SU-DHL-6 (cell line): ENCODE results near the gene TSPYL1.

Source experiments
- H2AFZ ChIP-seq: fragments of 200-600 bp; sonication (generic); 2 replicates; pipeline ENCODE4 v1.6.1; 2014; ENCODE audit warnings: low read depth, mild to moderate bottlenecking, moderate library complexity, mixed read lengths, antibody characterized with exemption, low read length; ENCODE audit not compliant: severe bottlenecking
- H3F3A ChIP-seq: fragments of 200-600 bp; shearing (Covaris generic); 2 replicates; pipeline ENCODE4 v1.6.0; 2016; ENCODE audit warnings: antibody characterized with exemption, mild to moderate bottlenecking; ENCODE audit not compliant: insufficient read depth
- H3K27ac ChIP-seq: fragments of 200-600 bp; sonication (generic); 2 replicates; pipeline ENCODE4 v1.5.1; 2016; ENCODE audit warnings: low read depth, mild to moderate bottlenecking, low read length, moderate library complexity, mixed read lengths
- H3K27me3 ChIP-seq: fragments of 200-600 bp; sonication (generic), shearing (Covaris generic); 2 replicates; pipeline ENCODE4 v1.6.0; 2014; ENCODE audit warnings: mild to moderate bottlenecking, low read length
- H3K36me3 ChIP-seq: fragments of 200-600 bp; sonication (generic); 2 replicates; pipeline ENCODE4 v1.6.1; 2014; ENCODE audit warnings: mild to moderate bottlenecking, low read length, mixed read lengths
- H3K4me2 ChIP-seq: fragments of 300-600, 200-600 bp; shearing (Covaris generic), sonication (generic); 2 replicates; pipeline ENCODE4 v1.6.0; 2014; ENCODE audit warnings: low read length, low read depth, mild to moderate bottlenecking; ENCODE audit not compliant: poor library complexity, severe bottlenecking
- H3K4me3 ChIP-seq: fragments of 200-600 bp; sonication (generic); 2 replicates; pipeline ENCODE4 v1.5.1; 2014; ENCODE audit warnings: antibody characterized with exemption, low read length, mild to moderate bottlenecking, mixed read lengths; ENCODE audit not compliant: insufficient read depth, poor library complexity, severe bottlenecking
- H3K79me2 ChIP-seq: fragments of 200-600 bp; sonication (generic); 2 replicates; pipeline ENCODE4 v1.6.1; 2014; ENCODE audit warnings: mild to moderate bottlenecking, low read length, moderate library complexity; ENCODE audit not compliant: insufficient read depth
- H3K9ac ChIP-seq: fragments of 200-600 bp; sonication (generic); 2 replicates; pipeline ENCODE4 v1.7.0; 2014; ENCODE audit warnings: mild to moderate bottlenecking, low read length
- H3K9me2 ChIP-seq: fragments of 200-600 bp; sonication (generic); replicated peaks from 2 replicates; pipeline ENCODE4 v1.6.1; 2014; ENCODE audit warnings: low read length; ENCODE audit not compliant: insufficient read depth
- H3K9me3 ChIP-seq: fragments of 200-600 bp; sonication (generic); 2 replicates; pipeline ENCODE4 v1.6.1; 2014; ENCODE audit warnings: low read length, mixed read lengths; ENCODE audit not compliant: insufficient read depth
- H4K20me1 ChIP-seq: fragments of 200-600 bp; sonication (generic); 2 replicates; pipeline ENCODE4 v1.6.1; 2014; ENCODE audit warnings: low read depth, mild to moderate bottlenecking, antibody characterized with exemption, low read length, moderate library complexity, mixed read lengths
- EZH2phosphoT487 ChIP-seq: fragments of 200-600 bp; sonication (generic), shearing (Covaris generic); conservative IDR thresholded peaks from 2 replicates; pipeline ENCODE4 v1.6.1; 2018; ENCODE audit warnings: mild to moderate bottlenecking, antibody characterized with exemption, low read length, moderate library complexity, mixed read lengths
- TF ChIP-seq, protein P1 (sequence below): fragments of 200-600 bp; sonication (generic); IDR thresholded peaks from one replicate; pipeline ENCODE4 v1.5.1; 2017; ENCODE audit warnings: antibody characterized with exemption, mild to moderate bottlenecking, low read length, moderate library complexity; ENCODE audit not compliant: insufficient read depth, poor library complexity, severe bottlenecking

The TSPYL1 gene

DNA sequence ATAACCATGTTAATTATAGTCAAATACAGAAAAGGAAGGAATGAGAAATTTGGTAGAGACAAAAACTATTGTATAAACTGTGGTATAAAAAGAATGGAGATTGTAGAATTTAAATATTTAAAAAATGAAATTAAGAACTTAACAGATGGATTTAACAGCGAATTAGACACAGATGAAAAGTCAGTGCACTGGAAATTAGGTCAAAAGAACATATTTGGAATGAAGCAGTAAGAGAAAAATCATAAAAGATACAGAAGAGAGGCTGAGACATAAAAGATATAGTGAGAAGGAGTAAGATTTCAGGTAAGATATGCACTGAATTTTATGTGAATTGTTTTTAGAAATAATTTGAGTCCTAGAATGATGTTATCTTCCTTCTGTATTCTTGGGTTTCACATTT lies 39.9 kb downstream of the TSPYL1 start:
- TF ChIP-seq, protein P1, sequence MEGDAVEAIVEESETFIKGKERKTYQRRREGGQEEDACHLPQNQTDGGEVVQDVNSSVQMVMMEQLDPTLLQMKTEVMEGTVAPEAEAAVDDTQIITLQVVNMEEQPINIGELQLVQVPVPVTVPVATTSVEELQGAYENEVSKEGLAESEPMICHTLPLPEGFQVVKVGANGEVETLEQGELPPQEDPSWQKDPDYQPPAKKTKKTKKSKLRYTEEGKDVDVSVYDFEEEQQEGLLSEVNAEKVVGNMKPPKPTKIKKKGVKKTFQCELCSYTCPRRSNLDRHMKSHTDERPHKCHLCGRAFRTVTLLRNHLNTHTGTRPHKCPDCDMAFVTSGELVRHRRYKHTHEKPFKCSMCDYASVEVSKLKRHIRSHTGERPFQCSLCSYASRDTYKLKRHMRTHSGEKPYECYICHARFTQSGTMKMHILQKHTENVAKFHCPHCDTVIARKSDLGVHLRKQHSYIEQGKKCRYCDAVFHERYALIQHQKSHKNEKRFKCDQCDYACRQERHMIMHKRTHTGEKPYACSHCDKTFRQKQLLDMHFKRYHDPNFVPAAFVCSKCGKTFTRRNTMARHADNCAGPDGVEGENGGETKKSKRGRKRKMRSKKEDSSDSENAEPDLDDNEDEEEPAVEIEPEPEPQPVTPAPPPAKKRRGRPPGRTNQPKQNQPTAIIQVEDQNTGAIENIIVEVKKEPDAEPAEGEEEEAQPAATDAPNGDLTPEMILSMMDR, result no peak
- TF ChIP-seq EZH2phosphoT487, result no peak

DNA sequence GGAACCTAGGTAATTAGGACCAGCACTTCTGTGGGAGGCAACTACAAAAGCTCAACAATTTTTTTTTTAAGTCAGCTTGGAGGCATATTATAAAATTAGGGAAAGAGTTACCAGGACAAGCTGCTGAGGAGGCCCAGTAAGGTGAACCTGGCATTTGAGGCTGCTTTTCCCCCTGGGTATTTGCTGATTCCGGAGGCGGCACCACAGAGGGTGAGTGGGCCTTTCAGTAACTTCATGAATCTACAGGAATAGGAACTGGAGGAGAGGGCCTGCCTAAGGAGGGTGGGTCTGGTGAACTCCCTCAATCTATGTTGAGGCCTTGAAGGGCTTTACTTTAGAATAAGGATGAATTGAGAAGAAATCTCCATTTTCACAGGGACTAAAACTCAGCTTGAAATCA lies 40.5 kb downstream of the TSPYL1 start:
- Histone ChIP-seq H3K36me3 (no peaks in the 10 kb centered on the region), H3K9me3 (no peaks in the 10 kb centered on the region), H3K27me3 (no peaks in the 10 kb centered on the region), H3K27ac (no peak overlapping the region), H3K79me2 (no peaks in the 10 kb centered on the region), H3K9me2 (no peaks in the 10 kb centered on the region), H4K20me1 (no peaks in the 10 kb centered on the region), H3K9ac (no peak overlapping the region), H2AFZ (no peak overlapping the region), H3K4me3 (no peak overlapping the region), H3F3A (no peaks in the 10 kb centered on the region), H3K4me2 (no peak overlapping the region)
- TF ChIP-seq, protein P1, result no peak
- no peak for TF ChIP-seq EZH2phosphoT487

More for the DNA sequence above, 39.9 kb downstream of the TSPYL1 start:
- H3K9ac ChIP-seq, result no peak overlapping the region
- no peaks in the 10 kb centered on the region for H3K36me3 ChIP-seq
- H2AFZ ChIP-seq, result no peak overlapping the region
- no peak overlapping the region for H3K4me2 ChIP-seq
- no peaks in the 10 kb centered on the region for H3K27me3 ChIP-seq
- no peaks in the 10 kb centered on the region for H3F3A ChIP-seq
- H3K79me2 ChIP-seq, result no peaks in the 10 kb centered on the region
- H3K9me2 ChIP-seq, result no peaks in the 10 kb centered on the region
- H3K27ac ChIP-seq, result no peak overlapping the region
- no peaks in the 10 kb centered on the region for H4K20me1 ChIP-seq
- no peaks in the 10 kb centered on the region for H3K9me3 ChIP-seq
- no peak overlapping the region for H3K4me3 ChIP-seq

DNA sequence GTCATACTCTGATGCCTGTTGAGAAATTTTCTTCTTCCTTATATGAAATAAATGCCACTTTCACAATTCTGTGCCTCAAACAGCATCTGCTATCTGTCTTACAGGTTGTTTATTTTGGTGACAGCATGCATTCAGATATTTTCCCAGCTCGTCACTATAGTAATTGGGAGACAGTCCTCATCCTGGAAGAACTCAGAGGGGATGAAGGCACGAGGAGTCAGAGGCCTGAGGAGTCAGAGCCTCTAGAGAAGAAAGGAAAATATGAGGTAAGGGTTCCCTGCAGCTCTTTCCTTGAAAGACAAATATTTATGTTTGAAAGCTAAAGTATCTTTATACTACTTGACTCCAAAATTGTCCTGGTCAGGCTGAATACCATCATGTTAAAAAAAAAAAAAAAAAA lies 41.6 kb downstream of the TSPYL1 start:
- H3K4me2 ChIP-seq, result no peak overlapping the region
- TF ChIP-seq EZH2phosphoT487, result no peak
- TF ChIP-seq, protein P1, result no peak
- no peak overlapping the region for H3K4me3 ChIP-seq
- no peak overlapping the region for H3K27ac ChIP-seq
- no peaks in the 10 kb centered on the region for H4K20me1 ChIP-seq
- no peak overlapping the region for H2AFZ ChIP-seq
- no peaks in the 10 kb centered on the region for H3K36me3 ChIP-seq
- H3K9me2 ChIP-seq, result no peaks in the 10 kb centered on the region
- no peaks in the 10 kb centered on the region for H3K27me3 ChIP-seq
- H3K9ac ChIP-seq, result no peak overlapping the region
- H3K9me3 ChIP-seq, result no peaks in the 10 kb centered on the region
- H3F3A ChIP-seq, result no peaks in the 10 kb centered on the region
- no peaks in the 10 kb centered on the region for H3K79me2 ChIP-seq
